Heart left ventricle (tissue), 16 donors: ENCODE measurements around the gene HOXB1. TPM values are rescaled to one million over a fixed set of nuclear protein-coding genes. Genes with fewer than 3 reads are reported as not detected.

Source experiments
- ATAC-seq, 4 donors: fragments of 200-7000 bp; cut with Tn5 transposase; one replicate each; pipeline ENCODE4 v1.9.1; 2020 to 2022; ENCODE audit warnings: moderate library complexity in 4 of 4, mild to moderate bottlenecking in 3 of 4, moderate number of reproducible peaks in 1 of 4
- DNase-seq, 5 donors: peaks; one replicate each; pipeline ENCODE4 v3.0.0-alpha.2; 2020
- H3K27ac ChIP-seq, 12 donors: fragments of 200-600 bp; sonication (generic) in 4 of 12; one replicate each; pipeline versions ENCODE4 v1.5.0 to v1.8.0; 2016 to 2022; ENCODE audit warnings: mild to moderate bottlenecking in 2 of 12
- H3K27me3 ChIP-seq, 9 donors: fragments of 200-600 bp; sonication (generic) in 2 of 9; one replicate each; pipeline versions ENCODE4 v1.5.1 to v1.8.0; 2016 to 2022; ENCODE audit warnings: mild to moderate bottlenecking in 3 of 9
- H3K36me3 ChIP-seq, 9 donors: fragments of 200-600 bp; sonication (generic) in 2 of 9; one replicate each; pipeline versions ENCODE4 v1.5.0 to v1.8.0; 2018 to 2022; ENCODE audit warnings: mild to moderate bottlenecking in 2 of 9
- H3K4me1 ChIP-seq, 12 donors: fragments of 200-600 bp; sonication (generic) in 4 of 12; one replicate each; pipeline versions ENCODE4 v1.5.0 to v1.8.0; 2016 to 2022; ENCODE audit warnings: mild to moderate bottlenecking in 3 of 12
- H3K4me3 ChIP-seq, 12 donors: fragments of 200-600 bp; sonication (generic) in 4 of 12; one replicate each; pipeline versions ENCODE4 v1.5.0 to v1.8.0; 2017 to 2022; ENCODE audit warnings: mild to moderate bottlenecking in 9 of 12, moderate library complexity in 4 of 12
- H3K9me3 ChIP-seq, 12 donors: fragments of 200-600 bp; sonication (generic) in 4 of 12; one replicate each; pipeline versions ENCODE4 v1.5.0 to v1.8.0; 2016 to 2022; ENCODE audit warnings: mild to moderate bottlenecking in 1 of 12
- CTCF ChIP-seq, 12 donors: fragments of 200-600 bp; sonication (generic) in 4 of 12; IDR thresholded peaks; one replicate each; pipeline versions ENCODE4 v1.5.0 to v1.8.0; 2018 to 2022; ENCODE audit warnings: antibody characterized with exemption in 12 of 12, mild to moderate bottlenecking in 5 of 12
- POLR2A ChIP-seq, 2 donors: fragments of 450-650 bp; IDR thresholded peaks; one replicate each; pipeline ENCODE4 v1.6.1; 2017; ENCODE audit warnings: antibody characterized with exemption in 2 of 2, mild to moderate bottlenecking in 2 of 2, moderate library complexity in 2 of 2
- WGBS, 4 donors: extraction: QIAGEN DNeasy Blood & Tissue Kit in 2 of 4; methylation state at CpG; one replicate each; pipeline versions ENCODE4 v1.1.5 to v1.1.7; 2013 to 2018; 5-methylcytosine and 5-hydroxymethylcytosine counted together
- intact Hi-C, 10 donors: fragments of 100-400 bp; cut with DNase I; formaldehyde crosslinking; loops; one replicate each; pipeline versions ENCODE4 v1.11.1 to v1.14.2; 2022
- polyA plus RNA-seq, 2 donors: library from polyadenylated mRNA; stranded (reverse); fragments of 200-250 nt; gene quantifications; one replicate each; pipeline ENCODE4 v1.2.3, GENCODE V29; 2013
- total RNA-seq, 9 donors: library from RNA; depleted of rRNA in 2 of 9; stranded (reverse); fragments of >200 nt in 2 of 9; fragmentation: NEBNext Ultra II Directional in 3 of 9; extraction: Animal tissue kit (Norgen Biotek cat#: 25700) in 3 of 9; gene quantifications; one replicate each; pipeline versions ENCODE4 v1.1.0 to v1.2.4, GENCODE V29; 2016 to 2023
- donor health status: ischemic (EF 13 %, LVEDD 7.1; RV severe dilation, severe dysfunction).
- donor health status: healthy with polysubstance abuse.
- donor health status: DM: no; HTN: yes; CAD: no.
- donor health status: DM: no; HTN: no; CAD: no.
- donor health status: ischemic (EF 25% LVEDD 6.9; RV normal size, moderate dysfunction).
- donor health status: ischemic (EF 25% LVEDD 5.7; RV mildly dilated, moderate dysfunction).
- donor health status: healthy.
- donor health status: DM: yes; HTN: yes; CAD: no.
- donor health status: ischemic (EF 35%, LVEDD 5.7; RV mildly dilated, moderate dysfunction).
- donor health status: nonischemic (EF 11% LVEDD 7.7; RV severe dilation, severe dysfunction).
- donor health status: DM: yes; HTN: yes; CAD: no.
- donor health status: PGD.
- donor health status: ischemic (EF 29% LVEDD 5.4; RV normal size, mild dysfunction).
- donor health status: nonischemic (EF 23%, LVEDD 6.1; RV moderate dilation, normal function).

HOXB1 gene
- total and polyA plus RNA-seq, 11 donors: not detected

- peak overlapping the region in 1 of 12 donors; percentile 90 for H3K27ac ChIP-seq
- WGBS, 4 donors: 45 to 58% (median 45%) methylated on average over 5 of the region's 5 CpGs
- intact Hi-C loops: no loop called here
- peak overlapping the region in 1 of 12 donors; percentile 12 for H3K4me3 ChIP-seq
- TF ChIP-seq POLR2A (IDR thresholded peaks at IDR 0.05) (no peak), CTCF (IDR thresholded peaks at IDR 0.05) (no peak)
- H3K27me3 ChIP-seq: peaks cover 0 to 94% (median 65%) of the 10 kb centered on the region in 9 donors
- H3K4me1 ChIP-seq: peaks cover 0 to 28% (median 0%) of the 10 kb centered on the region in 12 donors
- peaks cover 0 to 10% (median 0%) of the 10 kb centered on the region in 9 donors for H3K36me3 ChIP-seq
- no peak for DNase-seq
- no peak for ATAC-seq
- no peaks in the 10 kb centered on the region for H3K9me3 ChIP-seq
These were observed 22.4 kb upstream of the HOXB1 start for GRCh38 chr17:48553190-48553547.

- peaks cover 0 to 10% (median 0%) of the 10 kb centered on the region in 9 donors for H3K36me3 ChIP-seq
- H3K27me3 ChIP-seq: peaks cover 0 to 93% (median 65%) of the 10 kb centered on the region in 9 donors
- WGBS, 4 donors: 24 to 68% (median 47%) methylated on average over 9 to 11 of the region's 11 CpGs
- ATAC-seq: no peak
- TF ChIP-seq POLR2A (IDR thresholded peaks at IDR 0.05) (no peak), CTCF (IDR thresholded peaks at IDR 0.05) (no peak)
- no peak overlapping the region for H3K4me3 ChIP-seq
- H3K9me3 ChIP-seq: no peaks in the 10 kb centered on the region
- H3K4me1 ChIP-seq: peaks cover 0 to 32% (median 0%) of the 10 kb centered on the region in 12 donors
- intact Hi-C loops: no loop called here
- DNase-seq: no peak
- peak overlapping the region in 1 of 12 donors; percentile 90 for H3K27ac ChIP-seq
These were observed 21.8 kb upstream of the HOXB1 start for GRCh38 chr17:48552466-48553189.

GRCh38 chr17:48551596-48552465 lies 21.0 kb upstream of the HOXB1 start:
- Histone ChIP-seq H3K4me3 (no peak overlapping the region), H3K27ac (peak overlapping the region in 1 of 12 donors; percentile 90), H3K36me3 (peaks cover 0 to 10% (median 0%) of the 10 kb centered on the region in 9 donors), H3K27me3 (peaks cover 0 to 93% (median 66%) of the 10 kb centered on the region in 9 donors), H3K9me3 (no peaks in the 10 kb centered on the region), H3K4me1 (peaks cover 0 to 33% (median 2%) of the 10 kb centered on the region in 12 donors)
- TF ChIP-seq CTCF (IDR thresholded peaks at IDR 0.05) (no peak), POLR2A (IDR thresholded peaks at IDR 0.05) (no peak)
- DNase-seq: no peak
- 35 to 62% (median 51%) methylated on average over 35 to 47 of the region's 47 CpGs for WGBS, 4 donors
- intact Hi-C loops: no loop called here
- ATAC-seq: no peak

- TF ChIP-seq CTCF (IDR thresholded peaks at IDR 0.05) (no peak), POLR2A (IDR thresholded peaks at IDR 0.05) (no peak)
- intact Hi-C loops: no loop called here
- peaks cover 0 to 35% (median 6%) of the 10 kb centered on the region in 12 donors for H3K4me1 ChIP-seq
- no peak overlapping the region for H3K4me3 ChIP-seq
- no peak for DNase-seq
- peaks cover 0 to 94% (median 70%) of the 10 kb centered on the region in 9 donors for H3K27me3 ChIP-seq
- 39 to 81% (median 61%) methylated on average over 19 of the region's 19 CpGs for WGBS, 4 donors
- peak overlapping the region in 1 of 12 donors; percentile 90 for H3K27ac ChIP-seq
- no peak for ATAC-seq
- peaks cover 0 to 10% (median 0%) of the 10 kb centered on the region in 9 donors for H3K36me3 ChIP-seq
- H3K9me3 ChIP-seq: no peaks in the 10 kb centered on the region
These were observed 20.4 kb upstream of the HOXB1 start for GRCh38 chr17:48551214-48551555.
